ENCODE results near the gene GTPBP4. TPM values are rescaled to one million over a fixed set of nuclear protein-coding genes. Genes with fewer than 3 reads are reported as not detected.
A peak's percentile ranks its signal among the peaks of the same experiment; 100 is the strongest.

The GTPBP4 gene
- total RNA-seq, 1 donor from 2014 or later: 106 TPM

DNA sequence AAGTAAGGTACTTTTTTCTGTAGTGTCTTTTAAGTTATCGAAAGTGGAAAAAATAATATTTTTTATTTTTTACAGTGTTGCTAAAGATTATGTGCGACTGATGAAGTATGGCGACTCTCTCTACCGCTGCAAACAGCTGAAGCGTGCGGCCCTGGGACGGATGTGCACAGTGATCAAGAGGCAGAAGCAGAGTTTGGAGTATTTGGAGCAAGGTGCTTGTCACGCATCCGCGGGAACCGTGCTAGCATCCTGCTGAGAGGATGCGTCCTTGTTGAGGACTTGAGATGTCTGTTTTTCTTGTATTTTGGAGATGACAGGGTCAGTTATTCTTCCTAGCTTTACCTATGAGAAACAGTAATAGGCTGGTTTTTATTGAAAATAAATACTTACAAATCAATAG is 7.8 kb downstream of the GTPBP4 start:
- Histone ChIP-seq H2AFZ (ENCODE audit: low read depth, low read length) (no peak overlapping the region), H3K79me2 (ENCODE audit: insufficient read depth, low read length) (peaks cover 95% of the 10 kb centered on the region), H3K4me2 (ENCODE audit: low read length) (no peak overlapping the region), H4K20me1 (ENCODE audit: insufficient read depth, low read length) (peaks cover 79% of the 10 kb centered on the region), H3K27ac (ENCODE audit: low read depth, low read length) (no peak overlapping the region), H3K9me3 (ENCODE audit: insufficient read depth, low read depth, low read length) (no peaks in the 10 kb centered on the region), H3K36me3 (ENCODE audit: insufficient read depth, low read length) (peaks cover 72% of the 10 kb centered on the region), H3K27me3 (ENCODE audit: insufficient read depth, low read length) (no peaks in the 10 kb centered on the region), H3K9ac (ENCODE audit: low read length) (no peak overlapping the region), H3K4me1 (ENCODE audit: insufficient read depth, low read length) (no peaks in the 10 kb centered on the region), H3K4me3 (ENCODE audit: insufficient read depth, low read depth, low read length) (no peak overlapping the region)
- TF ChIP-seq CTCF (IDR thresholded peaks at IDR 0.05; ENCODE audit: insufficient read depth, low read depth, low read length): no peak
- no peak for DNase-seq (ENCODE audit: low read depth)
- Mint-ChIP-seq H3K36me3 (ENCODE audit: low read depth, unreplicated experiment) (peaks cover 35% of the 10 kb centered on the region), H3K4me1 (ENCODE audit: low read depth, unreplicated experiment) (peaks cover 3% of the 10 kb centered on the region), H3K27me3 (ENCODE audit: low read depth, unreplicated experiment) (no peaks in the 10 kb centered on the region), H3K27ac (ENCODE audit: unreplicated experiment) (no peak overlapping the region), H3K4me3 (ENCODE audit: unreplicated experiment) (no peak overlapping the region), H3K9me3 (ENCODE audit: unreplicated experiment) (no peaks in the 10 kb centered on the region)
- no peak for FAIRE-seq

GRCh38 chr10:997266-998022 is 9.2 kb downstream of the GTPBP4 start:
- peaks cover 47% of the 10 kb centered on the region for H3K36me3 Mint-ChIP-seq (ENCODE audit: low read depth, unreplicated experiment)
- no peak for TF ChIP-seq EZH2 (IDR thresholded peaks at IDR 0.05; ENCODE audit: insufficient read depth, low read length)
- TF ChIP-seq CTCF (IDR thresholded peaks at IDR 0.05; ENCODE audit: insufficient read depth, low read depth, low read length): no peak
- no peak overlapping the region for H2AFZ ChIP-seq (ENCODE audit: low read depth, low read length)
- peaks cover 87% of the 10 kb centered on the region for H4K20me1 ChIP-seq (ENCODE audit: insufficient read depth, low read length)
- H3K4me2 ChIP-seq (ENCODE audit: low read length): no peak overlapping the region
- no peak overlapping the region for H3K9ac ChIP-seq (ENCODE audit: low read length)
- no peaks in the 10 kb centered on the region for H3K27me3 Mint-ChIP-seq (ENCODE audit: low read depth, unreplicated experiment)
- no peaks in the 10 kb centered on the region for H3K4me1 ChIP-seq (ENCODE audit: insufficient read depth, low read length)
- no peaks in the 10 kb centered on the region for H3K9me3 ChIP-seq (ENCODE audit: insufficient read depth, low read depth, low read length)
- no peak for FAIRE-seq
- no peaks in the 10 kb centered on the region for H3K4me1 Mint-ChIP-seq (ENCODE audit: low read depth, unreplicated experiment)
- no peak for DNase-seq (ENCODE audit: low read depth)
- H3K4me3 ChIP-seq (ENCODE audit: insufficient read depth, low read depth, low read length): no peak overlapping the region
- H3K27ac Mint-ChIP-seq (ENCODE audit: unreplicated experiment): no peak overlapping the region
- H3K79me2 ChIP-seq (ENCODE audit: insufficient read depth, low read length): peaks cover 97% of the 10 kb centered on the region
- no peaks in the 10 kb centered on the region for H3K27me3 ChIP-seq (ENCODE audit: insufficient read depth, low read length)
- peaks cover 5% of the 10 kb centered on the region for H3K9me3 Mint-ChIP-seq (ENCODE audit: unreplicated experiment)
- H3K27ac ChIP-seq (ENCODE audit: low read depth, low read length): no peak overlapping the region
- peaks cover 77% of the 10 kb centered on the region for H3K36me3 ChIP-seq (ENCODE audit: insufficient read depth, low read length)
- peak overlapping the region; percentile 1 for H3K4me3 Mint-ChIP-seq (ENCODE audit: unreplicated experiment)

DNA sequence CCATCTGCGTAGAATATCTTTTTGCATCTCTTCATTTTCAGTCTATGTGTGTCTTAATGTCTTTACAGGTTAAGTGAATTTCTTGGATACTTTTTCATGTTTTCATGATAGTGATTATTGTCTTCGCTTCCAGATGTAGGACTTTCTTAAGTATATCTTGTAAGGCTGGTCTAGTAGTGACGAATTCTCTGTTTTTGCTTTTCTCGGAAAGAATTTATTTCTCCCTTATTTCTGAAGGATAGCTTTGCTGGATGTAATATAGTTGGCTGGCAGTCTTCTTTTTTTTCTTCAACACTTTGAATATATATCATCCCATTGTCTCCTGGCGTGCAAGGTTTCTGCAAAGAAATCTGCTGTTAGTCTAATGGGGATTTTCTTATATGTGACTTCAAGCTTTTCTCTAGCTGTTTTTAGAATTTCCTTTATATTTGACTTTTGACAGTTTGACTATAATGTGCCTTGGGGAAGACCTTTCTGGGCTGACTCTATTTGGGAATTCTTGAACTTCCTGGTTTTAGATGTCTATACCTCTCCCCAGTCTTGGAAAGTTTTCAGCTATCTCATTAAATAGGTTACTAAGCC is 14.3 kb downstream of the GTPBP4 start:
- no peak overlapping the region for H3K9ac ChIP-seq (ENCODE audit: low read length)
- Mint-ChIP-seq H3K36me3 (ENCODE audit: low read depth, unreplicated experiment) (peaks cover 44% of the 10 kb centered on the region), H3K9me3 (ENCODE audit: unreplicated experiment) (peaks cover 5% of the 10 kb centered on the region), H3K27me3 (ENCODE audit: low read depth, unreplicated experiment) (no peaks in the 10 kb centered on the region), H3K4me3 (ENCODE audit: unreplicated experiment) (no peak overlapping the region), H3K27ac (ENCODE audit: unreplicated experiment) (no peak overlapping the region), H3K4me1 (ENCODE audit: low read depth, unreplicated experiment) (no peaks in the 10 kb centered on the region)
- peaks cover 76% of the 10 kb centered on the region for H3K36me3 ChIP-seq (ENCODE audit: insufficient read depth, low read length)
- no peak overlapping the region for H3K4me2 ChIP-seq (ENCODE audit: low read length)
- no peak overlapping the region for H3K4me3 ChIP-seq (ENCODE audit: insufficient read depth, low read depth, low read length)
- H4K20me1 ChIP-seq (ENCODE audit: insufficient read depth, low read length): peaks cover 81% of the 10 kb centered on the region
- TF ChIP-seq EZH2 (IDR thresholded peaks at IDR 0.05; ENCODE audit: insufficient read depth, low read length): no peak
- FAIRE-seq (no peak), DNase-seq (ENCODE audit: low read depth) (no peak)
- H3K79me2 ChIP-seq (ENCODE audit: insufficient read depth, low read length): peaks cover 86% of the 10 kb centered on the region
- no peaks in the 10 kb centered on the region for H3K9me3 ChIP-seq (ENCODE audit: insufficient read depth, low read depth, low read length)
- H3K27me3 ChIP-seq (ENCODE audit: insufficient read depth, low read length): no peaks in the 10 kb centered on the region
- H3K27ac ChIP-seq (ENCODE audit: low read depth, low read length): no peak overlapping the region
- no peak overlapping the region for H2AFZ ChIP-seq (ENCODE audit: low read depth, low read length)
- H3K4me1 ChIP-seq (ENCODE audit: insufficient read depth, low read length): no peaks in the 10 kb centered on the region
